Measurements from ENCODE around the gene APPBP2.

DNA sequence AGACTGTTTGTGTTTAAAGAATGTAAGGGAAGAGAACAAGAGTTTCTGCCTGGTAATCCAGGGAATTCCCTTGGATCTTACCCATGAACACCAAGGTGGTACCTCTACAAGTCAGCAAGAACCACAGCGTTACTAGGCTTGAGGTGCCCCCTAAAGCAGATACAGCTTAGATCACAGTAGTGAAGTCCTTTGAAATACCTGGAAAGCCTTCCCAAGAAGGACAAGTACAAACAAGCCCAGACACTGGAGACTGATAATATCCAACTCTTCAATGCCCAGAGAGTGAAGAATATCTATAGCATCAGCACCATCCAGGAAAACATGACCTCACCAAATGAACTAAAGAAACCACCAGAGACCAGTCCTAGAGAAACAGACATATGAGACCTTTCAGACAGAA is 3.8 kb upstream of the APPBP2 start:
- TF ChIP-seq, protein P1, sequence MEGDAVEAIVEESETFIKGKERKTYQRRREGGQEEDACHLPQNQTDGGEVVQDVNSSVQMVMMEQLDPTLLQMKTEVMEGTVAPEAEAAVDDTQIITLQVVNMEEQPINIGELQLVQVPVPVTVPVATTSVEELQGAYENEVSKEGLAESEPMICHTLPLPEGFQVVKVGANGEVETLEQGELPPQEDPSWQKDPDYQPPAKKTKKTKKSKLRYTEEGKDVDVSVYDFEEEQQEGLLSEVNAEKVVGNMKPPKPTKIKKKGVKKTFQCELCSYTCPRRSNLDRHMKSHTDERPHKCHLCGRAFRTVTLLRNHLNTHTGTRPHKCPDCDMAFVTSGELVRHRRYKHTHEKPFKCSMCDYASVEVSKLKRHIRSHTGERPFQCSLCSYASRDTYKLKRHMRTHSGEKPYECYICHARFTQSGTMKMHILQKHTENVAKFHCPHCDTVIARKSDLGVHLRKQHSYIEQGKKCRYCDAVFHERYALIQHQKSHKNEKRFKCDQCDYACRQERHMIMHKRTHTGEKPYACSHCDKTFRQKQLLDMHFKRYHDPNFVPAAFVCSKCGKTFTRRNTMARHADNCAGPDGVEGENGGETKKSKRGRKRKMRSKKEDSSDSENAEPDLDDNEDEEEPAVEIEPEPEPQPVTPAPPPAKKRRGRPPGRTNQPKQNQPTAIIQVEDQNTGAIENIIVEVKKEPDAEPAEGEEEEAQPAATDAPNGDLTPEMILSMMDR (IDR thresholded peaks at IDR 0.05 in 8 of 11, conservative IDR thresholded peaks at IDR 0.05 in 3 of 11), result no peak
- no peak for TF ChIP-seq POLR2AphosphoS5 (IDR thresholded peaks at IDR 0.05)

Measured in spleen (tissue), 7 donors.